Activated CD8-positive, alpha-beta memory T cell treated with anti-CD3 and anti-CD28 coated beads, Interleukin-2, amount 50 U/mL, for 4 hours (primary cell): ENCODE measurements around the gene YEATS2.
"Not testable (repeated sequence)": the region's sequence is repeated elsewhere in the genome, so short reads cannot be mapped to it uniquely, and the experiment has no call there.

Source experiments
- DNase-seq: peaks from one replicate; pipeline ENCODE4 v3.0.0-alpha.2; 2020

YEATS2 gene

DNA sequence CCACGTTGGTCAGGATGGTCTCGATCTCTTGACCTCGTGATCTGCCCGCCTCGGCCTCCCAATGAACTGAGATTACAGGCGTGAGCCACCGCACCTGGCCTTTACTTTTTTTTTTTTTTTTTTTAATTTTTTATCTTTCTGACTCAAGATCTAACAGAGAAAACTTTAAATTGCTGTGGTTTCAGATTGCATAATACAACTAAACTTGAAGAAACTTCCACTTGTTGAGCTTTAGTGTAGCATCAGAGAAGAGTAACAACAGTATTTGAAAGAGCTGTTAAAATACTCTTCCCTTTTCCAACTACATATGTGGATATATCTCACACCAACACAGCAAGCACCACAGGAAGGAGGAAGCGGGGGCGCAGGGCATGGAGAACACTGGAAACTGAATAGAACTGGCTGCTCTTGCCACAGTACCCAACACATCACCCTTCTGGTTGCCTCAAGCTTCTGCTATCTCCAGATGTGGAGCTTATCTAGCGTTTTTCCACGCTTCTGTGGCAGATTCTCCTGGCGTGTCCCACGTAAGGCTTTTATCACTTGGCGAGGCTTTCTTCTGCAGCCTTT, 82.4 kb downstream of the YEATS2 start:
- no peak for DNase-seq

DNA sequence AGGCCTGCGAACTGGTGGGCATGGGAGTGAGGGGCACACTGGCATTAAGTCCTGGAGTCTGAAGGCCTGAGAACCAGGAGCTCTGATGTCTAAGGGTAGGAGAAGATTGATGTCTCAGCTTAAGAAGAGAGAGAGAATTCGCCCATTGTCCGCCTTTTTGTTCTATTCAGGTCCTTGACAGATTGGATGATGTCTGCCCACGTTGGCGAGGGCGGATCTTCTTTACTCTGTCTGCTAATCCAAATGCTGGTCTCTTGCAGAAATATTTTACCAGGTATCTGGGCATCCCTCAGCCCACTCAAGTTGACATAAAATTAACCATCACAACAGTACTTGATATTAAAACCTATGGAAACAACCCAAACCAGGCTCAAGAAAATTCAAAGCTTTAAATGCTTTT, 83.6 kb downstream of the YEATS2 start:
- DNase-seq, result no peak

DNA sequence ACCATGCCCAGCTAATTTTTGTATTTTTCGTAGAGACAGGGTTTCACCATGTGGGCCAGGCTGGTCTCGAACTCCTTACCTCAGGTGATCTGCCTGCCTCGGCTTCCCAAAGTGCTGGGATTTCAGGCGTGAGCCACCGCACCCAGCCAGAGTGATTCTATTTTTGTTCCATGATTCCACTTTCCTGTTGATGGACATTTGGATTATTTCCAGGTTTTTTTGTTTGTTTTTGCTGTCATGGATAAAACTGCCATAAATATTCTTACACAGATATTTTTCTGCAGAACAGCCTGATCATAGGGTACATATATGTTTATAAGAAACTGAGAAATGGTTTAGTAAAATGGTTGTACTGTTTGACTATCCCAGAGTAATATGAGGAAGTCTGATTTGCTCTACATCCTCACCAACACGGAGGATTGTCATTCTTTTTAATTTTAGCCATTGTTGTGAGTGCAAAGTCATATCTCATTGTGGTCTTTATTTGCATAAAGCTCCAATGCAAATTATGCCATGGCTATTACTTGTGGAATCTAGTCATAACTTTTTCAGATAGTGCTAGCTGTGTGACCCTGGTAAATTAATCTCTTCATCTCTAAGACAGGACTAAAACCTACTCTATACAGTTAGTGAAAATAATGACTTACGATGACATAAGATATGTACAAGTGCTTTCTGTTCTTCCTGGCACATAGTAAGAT, 85.1 kb downstream of the YEATS2 start:
- DNase-seq, result no peak

DNA sequence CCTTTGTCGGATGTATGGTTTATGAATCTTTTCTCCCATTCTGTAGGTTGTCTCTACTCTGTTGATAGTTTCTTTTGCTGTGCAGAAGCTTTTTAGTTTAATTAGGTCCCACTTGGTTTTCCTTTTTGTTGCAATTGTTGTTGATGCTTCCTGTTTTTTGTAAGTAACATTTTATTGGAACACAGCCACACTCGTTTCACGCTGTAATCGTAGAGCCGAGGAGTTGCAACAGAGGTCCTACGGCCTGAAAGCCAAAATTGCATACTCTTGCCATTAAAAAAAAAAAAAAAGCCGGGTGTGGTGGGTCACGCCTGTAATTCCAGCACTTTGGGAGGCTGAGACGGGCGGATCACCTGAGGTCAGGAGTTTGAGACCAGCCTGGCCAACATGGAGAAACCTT, 86.9 kb downstream of the YEATS2 start:
- not testable (repeated sequence) for DNase-seq

DNA sequence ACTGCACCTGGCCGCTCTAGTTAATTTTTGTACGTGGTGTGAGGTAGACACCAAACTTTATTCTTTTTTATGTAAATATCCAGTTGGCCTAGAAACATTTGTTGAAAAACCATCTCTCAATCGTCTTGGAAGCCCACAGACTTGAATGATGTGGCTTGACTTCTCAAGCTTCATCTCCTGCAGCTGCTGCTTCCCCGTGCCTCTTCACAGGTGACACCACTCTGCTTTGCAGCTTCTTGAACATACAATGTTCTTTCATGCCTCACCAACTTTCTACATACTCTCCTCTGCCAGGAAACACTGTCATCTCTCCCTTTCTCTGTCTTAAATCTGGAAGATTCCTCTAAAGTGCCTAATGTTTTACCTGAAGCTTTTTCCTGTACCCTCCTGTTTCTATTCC, 92.2 kb downstream of the YEATS2 start:
- no peak for DNase-seq

DNA sequence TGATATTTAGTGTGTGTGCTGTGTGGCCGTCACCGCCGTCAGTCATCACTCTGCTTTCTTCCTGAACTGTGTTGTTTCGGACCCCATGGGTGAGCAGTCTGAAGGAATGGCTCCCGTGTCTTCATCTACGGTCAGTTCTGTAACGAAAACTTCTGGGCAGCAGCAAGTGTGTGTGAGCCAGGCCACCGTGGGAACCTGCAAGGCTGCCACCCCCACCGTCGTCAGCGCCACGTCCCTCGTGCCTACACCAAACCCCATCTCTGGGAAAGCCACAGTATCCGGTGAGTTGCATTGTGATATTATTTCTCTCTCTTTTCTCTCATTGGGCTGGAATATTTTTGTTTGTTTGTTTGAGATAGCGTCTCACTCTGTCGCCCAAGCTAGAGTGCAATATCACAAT, 93.1 kb downstream of the YEATS2 start:
- no peak for DNase-seq

DNA sequence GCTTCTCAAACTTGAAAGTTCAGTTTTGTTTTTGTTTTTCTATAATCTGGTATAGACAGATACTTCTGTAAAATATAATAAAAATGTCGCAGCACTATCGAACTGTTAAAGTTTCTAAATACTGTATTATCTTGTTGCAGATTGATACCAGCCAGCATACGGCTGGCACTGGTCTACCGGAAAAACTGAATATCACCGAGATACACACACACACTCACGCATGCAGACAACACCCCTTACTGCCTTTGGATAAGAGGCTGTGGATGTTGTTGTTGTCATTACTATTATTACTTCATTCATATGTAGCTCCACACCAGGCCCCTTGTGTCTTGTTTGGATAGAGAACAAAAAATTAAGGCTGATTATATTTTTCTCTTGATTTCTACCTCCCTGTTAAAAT, 95.4 kb downstream of the YEATS2 start:
- DNase-seq, result no peak

DNA sequence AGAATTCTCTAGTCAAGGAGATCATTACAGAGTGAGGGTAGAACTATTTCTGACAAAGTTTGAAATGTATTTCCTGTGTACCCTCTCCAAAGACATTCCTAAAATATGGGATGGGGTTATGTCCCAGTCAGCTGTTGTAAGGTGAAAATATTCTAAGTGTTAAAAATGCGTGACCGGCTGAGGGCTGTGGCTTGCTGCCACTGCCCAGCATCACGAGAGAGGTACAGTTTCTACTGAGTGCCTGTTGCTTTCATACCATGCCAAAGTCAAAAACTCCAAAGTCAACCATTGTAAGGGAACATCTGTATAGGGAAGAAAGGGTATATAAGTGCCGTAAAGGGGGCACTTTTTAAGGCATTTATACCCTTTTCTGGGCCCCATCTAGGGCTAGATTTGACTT, 96.9 kb downstream of the YEATS2 start:
- DNase-seq, result no peak

DNA sequence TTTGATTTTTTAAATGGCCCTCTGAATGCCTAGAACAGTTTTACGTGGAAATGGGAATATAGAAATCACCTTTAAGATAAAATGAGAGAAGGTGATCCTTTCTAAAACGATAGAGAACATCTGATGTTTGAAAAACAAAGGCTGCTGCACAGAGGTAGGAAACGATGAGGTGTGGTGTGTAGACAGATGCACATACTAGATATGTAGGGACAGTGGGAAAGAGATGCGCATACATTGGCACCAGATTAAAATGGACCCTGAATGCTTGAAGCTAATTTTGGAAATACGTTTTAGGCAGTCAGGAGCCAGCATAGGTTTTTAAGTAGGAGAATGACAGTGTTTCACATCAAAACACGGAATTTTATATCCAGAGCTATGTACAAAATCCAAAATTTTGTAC, 98.8 kb downstream of the YEATS2 start:
- DNase-seq, result no peak

DNA sequence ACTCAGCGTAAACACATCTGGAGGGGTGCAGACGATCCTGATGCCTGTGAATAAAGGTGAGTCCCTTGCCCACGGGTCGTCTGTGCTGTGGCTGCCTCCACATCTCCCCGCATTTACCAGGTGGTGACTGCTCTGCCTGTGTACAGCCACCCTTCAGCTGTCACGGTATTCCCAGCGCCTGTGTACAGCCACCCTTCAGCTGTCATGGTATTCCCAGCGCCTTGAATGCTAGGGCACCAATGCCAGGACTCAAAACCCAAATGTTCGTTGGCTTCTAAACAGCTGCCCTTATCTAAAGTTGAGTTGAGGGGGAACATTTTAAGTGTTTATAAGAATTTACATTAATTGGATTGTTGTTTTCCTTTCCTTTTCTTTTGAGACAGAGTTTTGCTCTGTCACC, 100.4 kb downstream of the YEATS2 start:
- no peak for DNase-seq

DNA sequence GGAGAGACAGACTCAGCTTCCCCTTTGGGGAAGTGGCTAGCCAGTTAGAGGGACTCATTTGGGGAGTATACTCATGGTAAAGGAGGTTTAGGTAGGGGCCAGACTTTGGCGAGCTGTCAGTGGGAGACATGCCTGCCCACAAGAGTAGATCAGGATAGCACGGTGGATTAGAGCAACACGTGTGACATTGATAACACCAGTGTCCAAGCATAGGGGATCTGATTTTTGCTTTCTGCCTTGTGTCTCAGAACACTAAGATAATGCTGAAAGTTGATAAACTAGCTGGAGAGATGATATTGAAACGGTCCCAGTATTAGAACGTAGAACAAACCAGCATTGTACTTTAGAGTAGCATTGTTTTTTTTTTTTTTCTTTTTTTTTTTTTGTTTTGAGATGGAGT, 101.9 kb downstream of the YEATS2 start:
- no peak for DNase-seq

DNA sequence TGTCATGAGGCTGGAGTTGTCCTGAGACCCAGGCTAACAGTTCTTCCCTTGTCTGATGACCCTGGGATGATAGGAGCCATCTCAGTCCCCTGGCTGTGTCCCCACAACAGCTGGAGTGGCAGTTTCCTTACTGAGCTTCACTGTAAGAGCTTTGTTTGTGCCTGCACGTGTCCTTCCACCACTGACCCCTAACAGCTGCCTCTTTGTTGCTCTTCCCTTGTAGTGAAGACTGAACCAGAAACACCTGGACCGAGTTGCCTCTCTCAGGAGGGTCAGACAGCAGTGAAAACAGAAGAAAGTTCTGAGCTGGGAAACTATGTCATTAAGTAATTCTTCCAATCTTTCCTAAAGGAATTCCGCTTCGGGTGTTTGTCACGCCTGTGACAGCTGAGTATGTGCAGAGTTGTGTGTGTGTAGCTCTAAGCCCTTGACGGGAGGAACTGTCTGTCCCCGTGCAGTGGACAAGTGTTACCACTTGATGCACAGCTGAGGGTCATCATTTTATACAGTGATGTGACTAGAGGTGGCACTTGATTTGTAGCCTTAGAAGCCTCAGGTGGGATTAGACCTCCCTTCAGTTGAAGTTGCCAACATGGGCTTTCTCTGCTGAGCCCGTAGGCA, 102.8 kb downstream of the YEATS2 start:
- DNase-seq, result no peak

DNA sequence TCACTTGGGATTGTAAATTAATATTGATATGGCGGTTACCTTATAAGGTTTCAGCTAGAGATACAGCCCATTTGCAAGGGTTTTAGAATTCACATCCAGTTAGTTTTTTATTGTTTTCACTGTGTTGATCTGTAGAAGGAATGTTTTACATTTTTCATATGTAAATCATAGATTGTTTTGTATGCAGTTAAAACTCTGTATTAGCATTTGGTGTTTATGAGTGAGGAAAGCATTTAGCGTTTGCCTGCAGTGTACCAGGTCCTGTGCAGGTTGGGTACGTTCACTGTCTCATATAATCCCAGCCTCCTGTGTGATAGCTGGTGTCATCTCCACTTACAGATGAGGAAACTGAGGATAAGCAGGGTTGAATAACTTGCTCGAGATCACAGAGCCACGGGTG, 104.0 kb downstream of the YEATS2 start:
- no peak for DNase-seq

DNA sequence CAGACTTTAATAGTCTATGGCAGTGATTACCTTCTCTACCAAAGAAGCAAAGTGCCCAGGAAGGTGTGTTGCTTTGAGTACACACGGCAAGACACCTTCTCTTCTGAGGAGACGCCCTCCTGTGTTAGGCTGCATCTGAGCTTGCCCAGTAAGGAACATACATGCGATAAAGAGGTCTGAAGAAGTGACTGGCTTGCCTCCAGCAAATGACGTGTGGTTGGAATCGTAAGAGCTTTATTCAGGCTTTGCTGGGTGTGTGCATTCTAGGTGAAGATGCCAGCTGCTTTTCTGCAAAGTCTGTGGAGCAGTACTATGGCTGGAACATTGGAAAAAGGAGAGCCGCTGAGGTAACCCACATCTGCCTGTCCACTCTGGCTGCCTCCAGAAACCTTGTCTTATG, 105.4 kb downstream of the YEATS2 start:
- no peak for DNase-seq

DNA sequence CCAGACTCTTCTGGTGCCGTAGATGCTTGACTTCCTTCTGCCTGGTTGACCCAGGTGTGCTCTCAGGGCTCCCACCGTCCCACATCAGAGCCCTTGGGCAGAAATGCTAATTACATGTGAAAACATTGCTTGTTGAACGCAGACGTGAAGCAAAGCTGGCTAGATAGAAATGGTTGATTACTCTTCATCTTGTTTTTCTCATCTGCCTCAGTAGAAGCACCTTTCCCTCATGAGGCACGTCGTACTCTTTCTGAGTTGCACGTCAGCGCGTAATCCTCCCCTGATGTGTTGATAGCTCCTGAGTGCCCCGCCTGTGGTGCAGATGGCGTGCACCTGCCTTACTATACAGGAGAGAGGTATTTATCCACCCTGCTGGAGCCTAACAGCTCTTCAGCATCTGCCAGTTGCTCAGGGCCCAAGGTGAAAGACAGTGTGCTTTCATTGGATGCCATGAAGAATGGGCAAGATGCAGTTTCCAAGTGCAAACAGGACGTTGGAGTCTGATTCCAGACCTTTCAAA, 109.7 kb downstream of the YEATS2 start:
- DNase-seq, result no peak

DNA sequence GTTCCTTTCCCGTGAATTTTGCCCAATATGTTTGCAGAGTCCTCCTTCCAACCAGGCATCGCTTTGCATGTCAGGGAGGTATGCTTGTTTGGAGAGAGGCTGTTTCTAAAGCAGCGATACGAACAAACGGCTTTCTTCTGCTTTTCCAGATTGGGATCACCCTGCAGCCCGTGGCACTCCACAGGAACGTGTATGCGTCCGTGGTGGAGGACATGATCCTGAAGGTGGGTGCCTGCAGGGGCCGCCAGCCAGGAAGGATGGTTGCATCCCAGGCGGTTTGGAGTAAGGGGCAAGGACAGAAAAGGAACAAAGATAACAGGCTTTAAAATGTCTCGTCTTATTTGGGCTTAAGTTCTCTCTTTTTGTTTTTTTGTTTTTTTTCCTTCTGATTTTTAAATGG, 110.3 kb downstream of the YEATS2 start:
- DNase-seq, result no peak

DNA sequence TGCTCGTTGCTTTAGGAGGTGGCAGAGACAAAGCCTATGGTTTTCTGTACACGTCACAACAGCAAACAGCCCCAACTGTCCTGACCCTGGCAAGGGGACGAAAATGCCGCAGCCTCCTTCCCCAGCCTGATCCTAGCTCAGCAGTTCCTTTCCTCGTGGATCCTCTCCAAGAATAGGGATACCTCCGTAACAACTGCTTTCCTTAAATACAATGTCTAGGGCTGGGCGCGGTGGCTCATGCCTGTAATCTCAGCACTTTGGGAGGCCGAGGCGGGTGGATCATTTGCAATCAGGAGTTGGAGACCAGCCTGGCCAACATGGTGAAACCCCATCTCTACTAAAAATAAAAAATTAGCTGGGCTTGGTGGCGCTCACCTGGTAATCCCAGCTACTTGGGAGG, 110.8 kb downstream of the YEATS2 start:
- DNase-seq, result no peak

DNA sequence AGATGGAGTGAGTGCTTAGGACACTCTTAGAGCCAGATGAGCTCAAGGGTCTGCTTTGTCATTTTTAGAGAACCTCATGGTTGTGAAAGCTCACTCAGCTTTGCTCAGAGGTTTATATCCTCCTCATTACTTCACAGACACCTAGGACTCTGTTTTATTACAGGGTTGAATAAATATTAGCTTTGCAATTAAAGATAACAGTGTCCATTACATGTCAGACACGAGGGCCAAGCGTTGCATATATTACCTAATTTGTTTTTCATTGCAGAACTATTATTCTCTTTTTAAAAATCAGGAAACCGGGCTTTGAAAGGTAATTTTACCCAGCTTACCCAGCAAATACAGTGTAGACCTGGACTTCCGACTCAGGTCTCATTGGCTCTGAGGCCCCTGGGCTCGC, 111.7 kb downstream of the YEATS2 start:
- DNase-seq, result no peak

DNA sequence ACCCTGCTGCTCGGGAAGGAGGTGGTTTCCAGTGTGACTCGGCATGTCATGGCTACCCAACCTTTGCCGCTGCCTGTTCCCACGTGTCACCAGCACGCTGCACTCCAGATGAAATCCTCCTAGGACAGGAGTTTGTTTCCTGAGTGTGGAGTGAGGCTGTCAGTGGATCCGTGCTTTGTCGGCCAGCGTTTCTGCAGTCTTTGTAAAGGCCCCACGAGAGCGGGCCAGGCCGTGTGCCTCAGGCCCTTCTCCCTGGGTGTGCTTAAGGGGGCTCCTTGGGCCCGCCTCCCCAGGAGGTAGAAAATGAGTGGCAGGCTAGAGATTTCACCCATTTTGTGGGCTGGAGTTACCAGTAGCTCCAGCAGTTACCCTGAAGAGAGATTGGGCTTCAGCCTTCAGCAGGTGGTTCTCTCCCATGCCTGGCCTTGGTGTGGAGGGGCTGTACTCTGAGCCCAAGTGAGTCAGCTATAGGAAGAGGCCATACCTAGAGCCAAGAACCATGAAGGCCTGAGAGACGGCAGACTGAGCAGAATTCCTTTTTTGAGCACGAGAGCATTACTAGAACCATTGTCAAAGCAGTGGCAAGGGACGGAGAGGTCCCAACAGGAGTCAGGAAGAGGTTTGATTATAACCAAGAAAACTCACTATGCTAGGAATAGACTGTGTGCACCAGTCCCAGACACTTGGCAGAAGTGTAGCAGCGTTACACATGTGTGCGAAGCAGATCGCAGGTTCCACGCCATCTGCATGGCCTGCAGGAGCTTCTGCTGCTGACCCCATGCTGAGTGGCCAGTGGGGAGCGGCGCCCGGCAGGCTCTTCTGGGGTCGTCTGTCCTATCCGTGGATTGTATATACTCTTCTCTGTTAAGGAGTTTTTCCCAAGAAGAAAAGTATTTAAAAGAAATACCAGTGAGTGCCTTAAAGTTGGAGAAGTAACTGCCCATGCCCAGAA, 113.3 kb downstream of the YEATS2 start:
- DNase-seq, result no peak

DNA sequence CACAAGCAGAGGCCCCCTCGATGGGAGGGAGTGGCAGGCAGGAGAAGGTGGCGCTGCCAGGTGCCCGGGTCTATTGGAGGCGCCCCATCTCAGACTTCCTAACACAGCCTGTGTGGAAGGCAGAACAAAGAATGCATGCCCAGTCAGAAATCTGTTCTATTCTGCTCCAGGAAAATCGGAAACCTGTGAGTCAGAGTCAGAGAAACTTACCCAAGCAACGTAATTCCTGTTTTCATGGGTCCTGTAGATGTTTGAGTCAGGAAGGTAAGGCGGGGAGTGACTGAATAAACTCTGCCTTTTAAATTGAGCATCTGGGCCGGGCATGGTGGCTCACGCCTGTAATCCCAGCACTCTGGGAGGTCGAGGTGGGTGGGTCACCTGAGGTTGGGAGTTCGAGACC, 114.0 kb downstream of the YEATS2 start:
- DNase-seq, result no peak

DNA sequence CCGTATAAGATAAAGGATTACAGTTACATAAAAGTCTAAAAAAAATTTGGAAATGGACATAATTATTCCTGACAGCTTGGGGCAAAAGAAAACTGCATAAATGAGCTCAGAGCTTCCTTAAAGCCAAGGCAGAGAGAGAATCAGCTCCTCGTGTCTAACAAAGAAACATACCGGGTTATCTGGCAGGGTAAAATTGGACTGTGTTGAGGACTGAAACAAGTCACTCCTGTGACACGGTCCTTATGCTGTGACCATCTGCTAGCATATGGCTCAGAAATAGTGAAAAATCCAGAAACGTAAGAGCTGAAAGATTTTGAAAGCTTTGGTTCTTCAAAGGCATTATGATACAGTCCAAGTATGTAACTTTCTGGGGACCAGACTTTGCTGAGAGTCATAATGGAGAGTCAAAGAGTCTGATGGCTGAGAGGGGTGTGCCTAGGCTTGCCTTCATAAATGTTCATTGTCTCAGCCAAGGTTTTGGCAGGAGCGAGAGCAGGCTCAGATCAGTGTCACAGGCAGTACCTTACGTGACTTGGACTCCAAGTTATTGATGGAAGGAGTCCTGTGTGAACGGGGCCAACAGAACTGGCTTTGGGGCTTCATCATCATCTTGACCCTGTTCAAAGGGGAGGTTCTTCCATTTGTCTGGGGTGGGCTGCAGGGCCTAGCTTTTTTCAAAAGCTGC, 115.3 kb downstream of the YEATS2 start:
- no peak for DNase-seq

DNA sequence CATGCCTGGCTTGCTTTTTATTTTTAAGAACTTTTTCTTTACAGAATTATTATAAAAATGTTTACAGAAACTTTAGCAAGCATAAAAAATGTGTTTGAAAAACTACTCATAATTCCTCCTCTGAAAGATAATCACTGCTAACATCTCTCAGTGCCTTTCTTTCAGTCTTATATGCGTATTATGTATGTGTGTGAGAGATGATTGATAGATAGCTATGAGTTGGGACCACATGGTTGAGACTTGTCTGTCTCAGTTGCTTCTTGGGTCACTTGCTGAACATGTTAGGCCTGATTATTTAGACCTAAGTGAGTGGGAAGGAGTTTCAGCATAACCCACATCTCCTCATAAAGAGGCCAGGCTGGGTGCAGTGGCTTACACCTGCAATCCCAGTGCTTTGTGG, 116.6 kb downstream of the YEATS2 start:
- DNase-seq, result no peak

DNA sequence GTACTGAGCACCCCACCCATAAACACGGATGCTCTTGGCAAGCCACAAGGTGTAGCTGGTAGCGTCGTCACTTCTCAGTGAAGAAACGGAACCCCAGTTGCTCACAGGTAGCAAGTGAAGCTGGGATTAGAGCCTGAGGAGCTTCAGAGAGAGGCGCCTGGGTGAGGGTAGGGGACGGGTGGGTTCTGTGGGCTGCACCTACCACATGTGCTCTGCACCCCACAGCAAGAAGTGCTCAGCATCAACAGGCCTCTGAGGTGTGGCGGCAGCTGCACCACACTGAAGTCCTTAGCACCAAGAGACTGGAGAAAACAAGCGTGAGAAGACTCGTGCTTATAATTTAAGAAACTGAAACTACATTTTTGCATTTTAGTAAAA, 118.0 kb downstream of the YEATS2 start:
- DNase-seq, result no peak
